Thymus (tissue), 11 donors: ENCODE data around the gene RIPOR2. TPM values are rescaled to one million over a fixed set of nuclear protein-coding genes. Genes with fewer than 3 reads are reported as not detected.

Source experiments
- DNase-seq, 9 donors: peaks; one replicate each; pipeline ENCODE4 v3.0.0-alpha.2; 2013; ENCODE audit warnings: low spot score in 9 of 9, low read depth in 6 of 9, missing footprints in 1 of 9
- H3K27ac ChIP-seq, 2 donors: one replicate each; pipeline ENCODE4 v1.5.1; 2013; ENCODE audit warnings: control low read depth in 1 of 2, low read depth in 1 of 2, low read length in 1 of 2, mild to moderate bottlenecking in 1 of 2, moderate library complexity in 1 of 2
- H3K27me3 ChIP-seq, 2 donors: one replicate each; pipeline ENCODE4 v1.5.1; 2013; ENCODE audit warnings: low read length in 1 of 2; ENCODE audit not compliant: control insufficient read depth in 2 of 2, insufficient read depth in 1 of 2
- H3K36me3 ChIP-seq, 2 donors: one replicate each; pipeline ENCODE4 v1.5.1; 2013; ENCODE audit warnings: low read length in 1 of 2, mild to moderate bottlenecking in 1 of 2, moderate library complexity in 1 of 2; ENCODE audit not compliant: control insufficient read depth in 2 of 2, insufficient read depth in 2 of 2
- H3K4me1 ChIP-seq, 2 donors: one replicate each; pipeline ENCODE4 v1.5.1; 2013; ENCODE audit warnings: low read length in 2 of 2; ENCODE audit not compliant: control insufficient read depth in 2 of 2, insufficient read depth in 2 of 2
- H3K4me3 ChIP-seq, 2 donors: one replicate each; pipeline ENCODE4 v1.5.1; 2013; ENCODE audit warnings: low read length in 2 of 2, control low read depth in 1 of 2, mild to moderate bottlenecking in 1 of 2
- H3K9me3 ChIP-seq, 2 donors: one replicate each; pipeline ENCODE4 v1.5.1; 2013; ENCODE audit warnings: low read length in 1 of 2, mild to moderate bottlenecking in 1 of 2; ENCODE audit not compliant: control insufficient read depth in 2 of 2, insufficient read depth in 1 of 2
- WGBS: extraction: QIAGEN DNeasy Blood & Tissue Kit; methylation state at CpG from one replicate; pipeline ENCODE4 v1.1.7; 2013; 5-methylcytosine and 5-hydroxymethylcytosine counted together
- polyA plus RNA-seq: library from polyadenylated mRNA; stranded (reverse); fragments of 200-250 nt; gene quantifications from one replicate; pipeline ENCODE4 v1.2.3, GENCODE V29; 2013
- total RNA-seq: library from RNA; stranded (reverse); fragments of 120-200 nt; gene quantifications from one replicate; pipeline ENCODE4 v1.2.4, GENCODE V29; 2013
- donor health status: healthy.

The RIPOR2 gene
- total and polyA plus RNA-seq, 2 donors, result 27.4 to 48.4 TPM

GRCh38 chr6:24874128-24874527, 61.6 kb downstream of the RIPOR2 start:
- Histone ChIP-seq H3K36me3 (peaks cover 26 to 63% of the 10 kb centered on the region in 2 donors), H3K27ac (no peak overlapping the region), H3K9me3 (peaks cover 0 to 10% of the 10 kb centered on the region in 2 donors), H3K4me1 (peaks cover 0 to 12% of the 10 kb centered on the region in 2 donors), H3K27me3 (no peaks in the 10 kb centered on the region), H3K4me3 (no peak overlapping the region)
- DNase-seq, result no peak
- WGBS, result 98% methylated on average over 1 of the region's 1 CpG

DNA sequence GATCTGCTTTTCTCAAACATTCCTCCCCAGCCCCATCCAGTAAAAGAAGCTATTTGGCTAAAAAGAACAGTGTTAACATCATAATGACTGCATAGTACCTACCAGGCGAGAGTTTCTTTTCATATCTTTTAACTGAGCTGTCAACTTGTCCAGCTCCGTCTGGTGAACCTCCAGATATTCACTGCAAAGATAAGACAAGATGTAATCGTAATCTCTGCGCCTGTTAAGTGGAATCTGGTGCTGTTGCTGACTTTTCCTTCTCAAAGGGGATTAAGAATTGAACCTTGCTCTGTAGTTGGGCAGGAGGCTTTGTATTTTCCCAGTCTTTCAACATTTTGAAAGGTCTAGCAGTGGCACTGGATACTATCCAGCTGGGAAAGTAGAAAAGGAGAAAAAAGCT, 63.0 kb downstream of the RIPOR2 start:
- Histone ChIP-seq H3K4me1 (peaks cover 0 to 12% of the 10 kb centered on the region in 2 donors), H3K36me3 (peaks cover 33 to 75% of the 10 kb centered on the region in 2 donors), H3K4me3 (no peak overlapping the region), H3K9me3 (peaks cover 0 to 8% of the 10 kb centered on the region in 2 donors), H3K27me3 (no peaks in the 10 kb centered on the region), H3K27ac (no peak overlapping the region)
- 98% methylated on average over 4 of the region's 4 CpGs for WGBS
- no peak for DNase-seq

DNA sequence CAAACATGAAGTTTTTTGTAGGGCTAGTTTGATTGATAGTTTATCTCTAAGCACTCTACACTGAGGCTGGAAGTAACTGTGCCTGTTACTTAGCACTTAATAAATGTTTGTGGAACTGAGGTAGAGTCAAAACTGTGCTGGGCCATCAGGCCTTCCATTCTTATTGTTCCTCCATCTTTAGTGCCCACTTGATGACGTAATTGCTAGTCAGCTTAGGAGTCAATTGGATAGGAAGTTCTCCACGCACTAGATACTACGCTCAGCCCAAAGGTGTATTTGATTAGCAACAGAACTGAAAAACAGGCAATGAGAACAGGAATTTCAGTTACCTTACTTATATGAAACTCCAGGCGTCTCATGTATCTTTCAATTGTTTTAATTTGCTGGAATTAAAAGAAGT, 67.0 kb downstream of the RIPOR2 start:
- Histone ChIP-seq H3K4me1 (no peaks in the 10 kb centered on the region), H3K9me3 (no peaks in the 10 kb centered on the region), H3K4me3 (no peak overlapping the region), H3K36me3 (peaks cover 33 to 65% of the 10 kb centered on the region in 2 donors), H3K27ac (no peak overlapping the region), H3K27me3 (no peaks in the 10 kb centered on the region)
- DNase-seq, result no peak
- WGBS, result 98% methylated on average over 4 of the region's 4 CpGs

DNA sequence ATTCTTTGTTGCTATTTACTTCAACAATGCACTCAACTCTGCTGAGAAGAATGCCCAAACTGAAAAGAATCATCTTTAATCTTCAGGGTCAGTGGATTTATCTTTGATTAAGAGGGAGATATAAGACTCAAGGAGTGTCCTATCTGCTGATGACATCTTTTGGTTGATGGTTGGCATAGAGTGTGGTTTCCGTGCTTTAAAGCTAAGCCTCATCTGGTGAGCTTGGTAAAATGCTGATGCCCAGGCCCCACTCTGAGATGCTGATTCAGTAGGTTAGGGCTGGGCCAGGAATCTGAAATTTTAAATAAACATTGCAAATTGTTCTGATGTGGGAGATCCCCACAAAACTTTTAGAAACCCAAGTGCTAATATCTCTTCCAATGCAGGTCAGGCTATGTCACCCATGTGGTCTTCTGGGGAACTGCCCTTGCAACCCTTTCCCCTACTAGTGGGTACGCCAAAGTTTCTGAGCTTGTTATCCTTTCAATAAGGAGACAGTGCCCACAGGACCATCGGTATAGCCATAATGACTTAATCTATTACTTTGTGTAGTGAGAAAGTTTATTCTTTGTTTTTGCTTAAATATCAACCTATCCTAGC, 68.6 kb downstream of the RIPOR2 start:
- WGBS, result over 99% methylated on average over 3 of the region's 3 CpGs

DNA sequence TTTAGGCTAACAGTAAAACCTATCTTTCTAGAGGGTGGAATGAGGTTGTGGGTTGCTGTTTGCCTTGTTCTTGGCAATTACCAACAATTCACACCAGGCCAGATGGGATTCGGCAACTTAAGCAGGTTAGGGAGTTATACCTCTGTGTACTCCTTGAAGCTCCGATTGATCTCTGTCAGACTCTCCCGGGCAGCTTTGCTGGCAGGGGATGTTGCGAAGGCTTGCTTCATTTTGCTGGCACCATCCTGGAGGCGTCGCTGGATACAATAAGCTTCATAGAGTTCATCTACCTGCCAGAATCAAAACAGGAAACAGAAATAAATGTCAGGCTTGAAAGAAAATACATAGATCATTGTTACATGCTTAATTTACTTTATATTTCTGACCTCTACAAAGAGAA, 70.6 kb downstream of the RIPOR2 start:
- no peak for DNase-seq
- WGBS, result 91% methylated on average over 6 of the region's 6 CpGs
- H3K9me3 ChIP-seq, result no peaks in the 10 kb centered on the region
- H3K36me3 ChIP-seq, result peaks cover 44 to 65% of the 10 kb centered on the region in 2 donors
- H3K27ac ChIP-seq, result no peak overlapping the region
- peaks cover 0 to 14% of the 10 kb centered on the region in 2 donors for H3K4me1 ChIP-seq
- H3K27me3 ChIP-seq, result no peaks in the 10 kb centered on the region
- H3K4me3 ChIP-seq, result no peak overlapping the region

More for the DNA sequence above, 68.6 kb downstream of the RIPOR2 start:
- no peak for DNase-seq
- H3K4me3 ChIP-seq, result no peak overlapping the region
- no peaks in the 10 kb centered on the region for H3K9me3 ChIP-seq
- no peaks in the 10 kb centered on the region for H3K27me3 ChIP-seq
- H3K27ac ChIP-seq, result no peak overlapping the region
- H3K4me1 ChIP-seq, result peaks cover 0 to 5% of the 10 kb centered on the region in 2 donors
- peaks cover 34 to 64% of the 10 kb centered on the region in 2 donors for H3K36me3 ChIP-seq

DNA sequence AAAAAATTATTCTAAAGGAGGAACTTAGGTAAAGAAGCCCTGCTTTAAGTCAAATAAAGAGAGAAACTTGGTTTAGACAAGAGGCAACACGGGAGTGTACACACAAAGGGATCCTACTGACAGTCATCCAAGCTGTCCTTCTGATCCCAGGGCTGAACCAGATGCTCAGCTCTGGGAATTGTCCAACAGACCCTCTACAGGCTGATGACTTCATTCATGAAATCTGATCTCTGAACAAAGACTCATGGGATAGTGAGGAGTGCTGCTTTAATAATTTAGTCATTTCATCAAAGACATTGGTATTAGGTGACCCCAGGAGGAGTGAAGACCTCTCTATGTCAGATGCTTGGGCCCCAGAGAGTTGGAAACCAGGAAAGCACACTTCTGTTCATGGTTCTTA, 71.4 kb downstream of the RIPOR2 start:
- 99% methylated on average over 1 of the region's 1 CpG for WGBS
- no peaks in the 10 kb centered on the region for H3K9me3 ChIP-seq
- no peaks in the 10 kb centered on the region for H3K27me3 ChIP-seq
- no peak overlapping the region for H3K4me3 ChIP-seq
- H3K36me3 ChIP-seq, result peaks cover 51 to 69% of the 10 kb centered on the region in 2 donors
- H3K4me1 ChIP-seq, result peaks cover 0 to 20% of the 10 kb centered on the region in 2 donors
- no peak for DNase-seq
- H3K27ac ChIP-seq, result no peak overlapping the region

DNA sequence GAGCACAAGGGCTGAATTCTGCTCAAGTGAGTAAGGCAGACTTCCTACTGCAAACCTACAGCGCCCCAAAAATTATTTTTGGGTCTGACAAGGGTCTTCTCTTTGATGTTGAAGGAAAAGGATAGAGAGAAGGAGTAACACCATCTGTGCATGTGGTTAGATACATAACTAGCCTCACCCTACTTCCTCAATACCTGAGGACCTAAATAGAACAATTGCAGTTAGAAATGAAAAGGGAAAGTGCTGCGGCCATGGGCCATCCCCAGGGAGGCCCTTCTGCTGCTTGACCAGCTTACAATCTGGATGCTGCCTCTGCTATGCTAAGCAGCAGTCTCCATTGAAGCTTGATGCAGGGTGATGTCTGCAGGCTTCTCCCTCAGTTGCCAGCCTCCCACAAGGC, 73.8 kb downstream of the RIPOR2 start:
- DNase-seq, result peak in 1 of 9 donors; percentile 19
- WGBS, result 30% methylated on average over 2 of the region's 2 CpGs
- Histone ChIP-seq H3K4me3 (no peak overlapping the region), H3K9me3 (no peaks in the 10 kb centered on the region), H3K27me3 (no peaks in the 10 kb centered on the region), H3K27ac (no peak overlapping the region), H3K36me3 (peaks cover 53 to 73% of the 10 kb centered on the region in 2 donors), H3K4me1 (peaks cover 4 to 37% of the 10 kb centered on the region in 2 donors)

- Histone ChIP-seq H3K36me3 (peaks cover 48 to 75% of the 10 kb centered on the region in 2 donors), H3K4me3 (no peak overlapping the region), H3K9me3 (no peaks in the 10 kb centered on the region), H3K4me1 (peaks cover 4 to 42% of the 10 kb centered on the region in 2 donors), H3K27ac (no peak overlapping the region), H3K27me3 (no peaks in the 10 kb centered on the region)
- DNase-seq, result no peak
- 94% methylated on average over 6 of the region's 6 CpGs for WGBS
Observed at GRCh38 chr6:24859608-24860200, 76.1 kb downstream of the RIPOR2 start.

GRCh38 chr6:24859132-24859531, 76.6 kb downstream of the RIPOR2 start:
- Histone ChIP-seq H3K9me3 (no peaks in the 10 kb centered on the region), H3K4me3 (no peak overlapping the region), H3K36me3 (peaks cover 44 to 75% of the 10 kb centered on the region in 2 donors), H3K4me1 (peaks cover 4 to 42% of the 10 kb centered on the region in 2 donors), H3K27ac (no peak overlapping the region), H3K27me3 (no peaks in the 10 kb centered on the region)
- DNase-seq, result no peak
- WGBS, result 91% methylated on average over 5 of the region's 5 CpGs
